SK-MEL-5 (cell line): Measurements from ENCODE around the gene SDK1. TPM values are rescaled to one million over a fixed set of nuclear protein-coding genes. Genes with fewer than 3 reads are reported as not detected.
"Not testable (repeated sequence)": the region's sequence is repeated elsewhere in the genome, so short reads cannot be mapped to it uniquely, and the experiment has no call there.

Experiments used
- DNase-seq: peaks from one replicate; pipeline ENCODE4 v3.0.0-alpha.2; 2016; ENCODE audit warnings: low read depth, low spot score
- in situ Hi-C: cut with HindIII; loops from 2 replicates; pipeline ENCODE4 v1.10.0; 2016; ENCODE audit warnings: low sequenced_read_pairs, high pct_unique_total_duplicates, low pct_unique_long_range_greater_than_20kb
- total RNA-seq: library from RNA; depleted of rRNA; stranded (reverse); fragments of >200 nt; shearing (Covaris generic); gene quantifications from 2 replicates; pipeline ENCODE4 v1.2.3, GENCODE V29; 2014

SDK1 gene
- total RNA-seq, 1 experiment from 2014 or later = 0.13 TPM

- DNase-seq = no peak
- in situ Hi-C loops = no loop called here
These were observed 395.1 kb downstream of the SDK1 start for GRCh38 chr7:3696113-3696512.

- in situ Hi-C loops = no loop called here
- DNase-seq = no peak
These were observed 396.4 kb downstream of the SDK1 start for GRCh38 chr7:3697472-3697871.

GRCh38 chr7:3705258-3705657 lies 404.2 kb downstream of the SDK1 start:
- no peak for DNase-seq
- in situ Hi-C loops = no loop called here

GRCh38 chr7:3706091-3706490 lies 405.0 kb downstream of the SDK1 start:
- in situ Hi-C loops, DNase-seq: not testable (repeated sequence)

GRCh38 chr7:3710122-3710521 lies 409.1 kb downstream of the SDK1 start:
- no peak for DNase-seq
- in situ Hi-C loops = no loop called here

GRCh38 chr7:3710531-3710930 lies 409.5 kb downstream of the SDK1 start:
- no peak for DNase-seq
- in situ Hi-C loops = no loop called here

- in situ Hi-C loops = no loop called here
- no peak for DNase-seq
These were observed 411.8 kb downstream of the SDK1 start for GRCh38 chr7:3712841-3713240.

GRCh38 chr7:3721422-3721821 lies 420.4 kb downstream of the SDK1 start:
- in situ Hi-C loops = no loop called here
- DNase-seq = no peak

GRCh38 chr7:3722396-3722922 lies 421.4 kb downstream of the SDK1 start:
- in situ Hi-C loops = no loop called here
- peak; percentile 62 for DNase-seq

GRCh38 chr7:3725155-3726059 lies 424.4 kb downstream of the SDK1 start:
- peak; percentile 10 for DNase-seq
- in situ Hi-C loops = no loop called here

- in situ Hi-C loops = no loop called here
- DNase-seq = no peak
These were observed 429.2 kb downstream of the SDK1 start for GRCh38 chr7:3730276-3730675.

- in situ Hi-C loops = no loop called here
These were observed 431.4 kb downstream of the SDK1 start for GRCh38 chr7:3732395-3733005.

GRCh38 chr7:3733541-3734140 lies 432.6 kb downstream of the SDK1 start:
- no peak for DNase-seq
- in situ Hi-C loops = no loop called here

More at GRCh38 chr7:3732395-3733005, 431.4 kb downstream of the SDK1 start:
- DNase-seq = no peak

- in situ Hi-C loops = no loop called here
- DNase-seq = no peak
These were observed 437.9 kb downstream of the SDK1 start for GRCh38 chr7:3738964-3739363.

GRCh38 chr7:3739983-3740382 lies 438.9 kb downstream of the SDK1 start:
- DNase-seq = no peak
- in situ Hi-C loops = no loop called here

- DNase-seq = no peak
- in situ Hi-C loops = no loop called here
These were observed 446.4 kb downstream of the SDK1 start for GRCh38 chr7:3747467-3747866.

- in situ Hi-C loops = no loop called here
- DNase-seq = no peak
These were observed 447.3 kb downstream of the SDK1 start for GRCh38 chr7:3748389-3748788.

- in situ Hi-C loops = no loop called here
- no peak for DNase-seq
These were observed 452.8 kb downstream of the SDK1 start for GRCh38 chr7:3753868-3754267.
